Duodenal mucosa (tissue), 2 donors: Measurements from ENCODE around the gene POGLUT2.
A peak's percentile ranks its signal among the peaks of the same experiment; 100 is the strongest.
"Not testable (repeated sequence)": the region's sequence is repeated elsewhere in the genome, so short reads cannot be mapped to it uniquely, and the experiment has no call there.

ENCODE experiments used
- H3K27ac ChIP-seq: one replicate; pipeline ENCODE4 v1.7.0; 2013; ENCODE audit warnings: low read depth, low read length
- H3K27me3 ChIP-seq, 2 donors: one replicate each; pipeline ENCODE4 v1.7.0; 2013; ENCODE audit warnings: low read length in 2 of 2, control low read depth in 1 of 2; ENCODE audit not compliant: insufficient read depth in 2 of 2, control insufficient read depth in 1 of 2
- H3K36me3 ChIP-seq, 2 donors: one replicate each; pipeline ENCODE4 v1.7.0; 2013; ENCODE audit warnings: low read length in 2 of 2, control low read depth in 1 of 2; ENCODE audit not compliant: insufficient read depth in 2 of 2, control insufficient read depth in 1 of 2
- H3K4me1 ChIP-seq, 2 donors: one replicate each; pipeline ENCODE4 v1.7.0; 2013; ENCODE audit warnings: low read length in 2 of 2, control low read depth in 1 of 2; ENCODE audit not compliant: insufficient read depth in 2 of 2, control insufficient read depth in 1 of 2
- H3K4me3 ChIP-seq, 2 donors: one replicate each; pipeline ENCODE4 v1.7.0; 2013; ENCODE audit warnings: low read length in 2 of 2, low read depth in 1 of 2
- H3K9ac ChIP-seq, 2 donors: one replicate each; pipeline ENCODE4 v1.7.0; 2013; ENCODE audit warnings: low read length in 2 of 2, low read depth in 1 of 2
- H3K9me3 ChIP-seq, 2 donors: one replicate each; pipeline ENCODE4 v1.7.0; 2013; ENCODE audit warnings: low read length in 2 of 2, control low read depth in 1 of 2; ENCODE audit not compliant: control insufficient read depth in 1 of 2

The POGLUT2 gene

GRCh38 chr13:102807699-102808098 lies 8.9 kb upstream of the POGLUT2 start:
- Histone ChIP-seq H3K9ac (no peak overlapping the region), H3K27ac (no peak overlapping the region), H3K36me3 (peaks cover 0 to 2% of the 10 kb centered on the region in 2 donors), H3K4me3 (no peak overlapping the region), H3K27me3 (no peaks in the 10 kb centered on the region), H3K9me3 (no peaks in the 10 kb centered on the region), H3K4me1 (no peaks in the 10 kb centered on the region)

GRCh38 chr13:102805680-102806079 lies 6.9 kb upstream of the POGLUT2 start:
- H3K36me3 ChIP-seq: peaks cover 0 to under 1% of the 10 kb centered on the region in 2 donors

GRCh38 chr13:102800145-102801041 lies 1.6 kb upstream of the POGLUT2 start:
- H3K36me3 ChIP-seq: no peaks in the 10 kb centered on the region
- H3K4me3 ChIP-seq: peak overlapping the region; percentile 87
- no peaks in the 10 kb centered on the region for H3K27me3 ChIP-seq
- H3K4me1 ChIP-seq: peaks cover 0 to 8% of the 10 kb centered on the region in 2 donors
- peak overlapping the region; percentile 59 to 73 for H3K9ac ChIP-seq
- H3K9me3 ChIP-seq: no peaks in the 10 kb centered on the region
- peak overlapping the region; percentile 73 for H3K27ac ChIP-seq

More at GRCh38 chr13:102805680-102806079, 6.9 kb upstream of the POGLUT2 start:
- H3K9me3 ChIP-seq: no peaks in the 10 kb centered on the region
- no peak overlapping the region for H3K9ac ChIP-seq
- no peaks in the 10 kb centered on the region for H3K27me3 ChIP-seq
- peaks cover 0 to 4% of the 10 kb centered on the region in 2 donors for H3K4me1 ChIP-seq
- H3K27ac ChIP-seq: no peak overlapping the region
- H3K4me3 ChIP-seq: no peak overlapping the region

GRCh38 chr13:102799426-102800144 lies 809 bp upstream of the POGLUT2 start:
- Histone ChIP-seq H3K4me1 (peaks cover 0 to 8% of the 10 kb centered on the region in 2 donors), H3K27ac (peak overlapping the region; percentile 73), H3K9me3 (no peaks in the 10 kb centered on the region), H3K36me3 (no peaks in the 10 kb centered on the region), H3K4me3 (peak overlapping the region; percentile 87), H3K9ac (peak overlapping the region; percentile 59 to 73), H3K27me3 (no peaks in the 10 kb centered on the region)

DNA sequence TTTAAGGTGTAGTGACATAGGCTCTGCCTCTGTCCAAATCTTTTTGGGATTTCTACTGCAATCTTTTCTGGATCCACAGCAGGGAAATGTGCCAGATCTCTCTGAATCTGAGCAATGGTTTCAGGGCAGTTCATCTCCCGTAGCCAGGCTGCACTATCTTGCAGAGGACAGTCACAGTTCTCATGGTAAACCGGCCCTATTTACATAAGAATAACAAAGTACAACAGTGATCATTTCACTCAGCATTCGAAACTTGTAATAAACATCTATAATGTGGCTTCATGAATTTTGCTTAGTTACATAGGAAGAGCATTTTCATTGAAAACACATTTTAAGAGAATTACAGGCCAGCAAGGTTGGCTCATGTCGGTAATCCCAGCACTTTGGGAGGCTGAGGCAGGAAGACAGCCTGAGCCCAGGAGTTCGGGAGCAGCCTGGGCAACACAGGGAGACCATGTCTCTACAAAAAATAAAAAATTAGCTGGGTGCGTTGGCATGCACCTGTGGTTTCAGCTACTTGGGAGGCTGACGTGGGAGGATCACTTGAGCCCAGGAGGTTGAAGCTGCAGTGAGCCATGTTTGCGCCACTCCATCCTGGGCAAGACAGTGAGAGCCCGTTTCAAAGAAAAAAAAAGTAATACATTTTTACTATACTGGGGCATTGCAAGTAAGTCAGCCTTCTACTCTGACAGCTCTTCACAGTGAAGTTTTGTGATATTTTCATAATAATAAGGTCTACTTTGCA lies 5.0 kb downstream of the POGLUT2 start:
- Histone ChIP-seq H3K4me1 (peaks cover 0 to 4% of the 10 kb centered on the region in 2 donors), H3K27ac (no peak overlapping the region), H3K4me3 (no peak overlapping the region), H3K36me3 (peaks cover 0 to 10% of the 10 kb centered on the region in 2 donors), H3K27me3 (no peaks in the 10 kb centered on the region), H3K9ac (no peak overlapping the region), H3K9me3 (no peaks in the 10 kb centered on the region)

DNA sequence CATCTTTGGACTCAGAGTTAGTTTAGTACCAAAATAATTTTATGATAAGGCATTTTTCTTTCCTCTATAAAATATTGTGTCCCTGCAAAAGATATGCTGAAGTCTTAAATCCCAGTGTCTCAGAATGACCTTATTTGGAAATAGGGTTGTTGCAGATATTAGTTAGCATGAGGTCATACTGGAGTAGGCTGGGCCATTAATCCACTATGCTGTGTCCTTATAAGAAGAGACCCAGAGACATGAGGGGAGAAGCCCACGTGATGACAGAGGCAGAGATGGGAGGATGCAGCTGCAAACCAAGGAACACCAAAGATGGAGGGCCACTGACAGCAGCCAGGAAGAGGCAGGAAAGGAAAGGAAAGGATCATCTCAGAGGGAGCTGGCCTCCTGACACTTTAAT lies 6.4 kb downstream of the POGLUT2 start:
- Histone ChIP-seq H3K36me3 (peaks cover 0 to 10% of the 10 kb centered on the region in 2 donors), H3K9ac (no peak overlapping the region), H3K27me3 (no peaks in the 10 kb centered on the region), H3K27ac (no peak overlapping the region), H3K9me3 (no peaks in the 10 kb centered on the region), H3K4me1 (no peaks in the 10 kb centered on the region), H3K4me3 (no peak overlapping the region)

DNA sequence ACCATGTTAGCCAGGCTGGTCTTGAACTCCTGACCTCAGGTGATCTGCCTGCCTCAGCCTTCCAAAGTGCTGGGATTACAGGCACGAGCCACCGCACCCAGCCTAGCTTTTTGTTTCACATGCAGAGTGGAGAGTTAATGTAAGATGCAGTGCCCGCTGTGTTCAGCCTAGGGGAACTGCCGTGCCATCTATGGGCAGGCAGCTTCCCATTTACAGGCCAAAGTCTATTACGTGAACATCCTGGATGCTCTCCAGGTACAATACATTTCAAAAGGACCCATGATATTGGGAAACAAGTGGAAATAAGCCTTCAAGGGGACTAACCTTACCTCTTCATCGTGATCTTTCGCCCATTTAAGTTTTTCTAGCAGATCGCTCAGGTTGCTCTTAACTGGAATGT lies 10.1 kb downstream of the POGLUT2 start:
- Histone ChIP-seq H3K36me3 (peaks cover 0 to 10% of the 10 kb centered on the region in 2 donors), H3K4me1 (no peaks in the 10 kb centered on the region), H3K27me3 (no peaks in the 10 kb centered on the region), H3K4me3 (no peak overlapping the region), H3K9ac (no peak overlapping the region), H3K9me3 (no peaks in the 10 kb centered on the region), H3K27ac (no peak overlapping the region)

- Histone ChIP-seq H3K36me3 (no peaks in the 10 kb centered on the region), H3K9ac (no peak overlapping the region), H3K27me3 (no peaks in the 10 kb centered on the region), H3K4me1 (no peaks in the 10 kb centered on the region), H3K4me3 (no peak overlapping the region), H3K27ac (no peak overlapping the region), H3K9me3 (no peaks in the 10 kb centered on the region)
Measured at GRCh38 chr13:102784483-102784882, 14.3 kb downstream of the POGLUT2 start.

- Histone ChIP-seq H3K27ac (no peak overlapping the region), H3K9ac (no peak overlapping the region), H3K27me3 (no peaks in the 10 kb centered on the region), H3K4me3 (no peak overlapping the region), H3K36me3 (no peaks in the 10 kb centered on the region), H3K9me3 (no peaks in the 10 kb centered on the region), H3K4me1 (no peaks in the 10 kb centered on the region)
Measured at GRCh38 chr13:102781591-102781990, 17.2 kb downstream of the POGLUT2 start.

DNA sequence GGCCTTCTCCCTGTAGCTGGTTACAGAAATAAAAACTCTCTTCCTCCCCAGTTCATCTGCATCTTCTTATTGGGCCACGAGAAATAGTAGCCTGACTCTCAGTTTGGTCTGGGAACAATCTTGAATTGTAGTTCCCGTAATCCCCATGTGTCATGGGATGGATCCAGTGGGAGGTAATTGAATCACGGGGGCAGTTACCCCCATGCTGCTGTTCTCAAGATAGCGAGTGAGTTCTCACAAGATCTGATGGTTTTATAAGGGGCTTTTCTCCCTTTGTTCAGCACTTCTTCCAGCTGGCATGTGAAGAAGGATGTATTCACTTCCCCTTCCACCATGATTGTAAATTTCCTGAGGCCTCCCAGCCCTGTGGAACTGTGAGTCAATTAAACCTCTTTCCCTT lies 18.1 kb downstream of the POGLUT2 start:
- not testable (repeated sequence) for H3K36me3 ChIP-seq, H3K27me3 ChIP-seq, H3K4me3 ChIP-seq, H3K4me1 ChIP-seq, H3K9ac ChIP-seq, H3K27ac ChIP-seq, H3K9me3 ChIP-seq
